GM18909 (cell line): ENCODE measurements around the gene SULT1A2.
"Not testable (repeated sequence)": the region's sequence is repeated elsewhere in the genome, so short reads cannot be mapped to it uniquely, and the experiment has no call there.

ENCODE experiments used
- ATAC-seq: cut with Tn5 transposase; IDR thresholded peaks from one replicate; pipeline ENCODE4 v1.9.1; 2021; ENCODE audit warnings: mild to moderate bottlenecking; ENCODE audit not compliant: unreplicated experiment, poor library complexity

SULT1A2 gene

GRCh38 chr16:28562199-28562598, 34.7 kb downstream of the SULT1A2 start:
- ATAC-seq, result no peak

DNA sequence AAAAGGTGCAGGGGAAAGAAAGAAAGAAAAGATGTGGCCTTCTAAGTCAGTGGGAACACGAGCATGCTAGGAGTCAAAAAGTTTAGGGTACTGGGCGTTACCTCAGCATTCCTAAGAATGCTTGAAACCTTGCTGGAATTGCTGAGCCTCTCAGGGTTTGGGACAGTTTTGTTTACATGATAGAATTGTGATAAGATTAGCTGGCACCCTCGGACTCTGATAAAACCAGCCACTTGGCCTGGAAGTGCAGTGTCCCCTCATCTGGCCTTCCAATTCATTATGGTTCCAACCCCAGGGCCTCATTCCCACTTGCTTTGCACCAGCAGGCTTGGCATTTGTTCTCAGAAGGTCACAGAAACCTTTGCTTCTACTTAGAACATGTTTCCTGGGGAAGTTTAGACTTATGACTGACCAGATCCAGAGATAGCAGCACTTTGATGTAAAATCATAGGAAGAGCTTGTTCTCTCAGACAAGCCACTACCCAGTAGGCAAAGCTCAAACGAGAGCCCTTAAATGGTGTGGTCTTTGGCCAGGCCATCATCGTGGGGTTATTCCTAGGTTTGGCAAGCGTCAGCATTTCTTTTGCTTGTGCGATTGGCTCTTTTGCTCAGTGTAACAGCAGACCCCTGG, 35.2 kb downstream of the SULT1A2 start:
- no peak for ATAC-seq

- ATAC-seq, result no peak
Observed at GRCh38 chr16:28558456-28558855, 38.4 kb downstream of the SULT1A2 start.

DNA sequence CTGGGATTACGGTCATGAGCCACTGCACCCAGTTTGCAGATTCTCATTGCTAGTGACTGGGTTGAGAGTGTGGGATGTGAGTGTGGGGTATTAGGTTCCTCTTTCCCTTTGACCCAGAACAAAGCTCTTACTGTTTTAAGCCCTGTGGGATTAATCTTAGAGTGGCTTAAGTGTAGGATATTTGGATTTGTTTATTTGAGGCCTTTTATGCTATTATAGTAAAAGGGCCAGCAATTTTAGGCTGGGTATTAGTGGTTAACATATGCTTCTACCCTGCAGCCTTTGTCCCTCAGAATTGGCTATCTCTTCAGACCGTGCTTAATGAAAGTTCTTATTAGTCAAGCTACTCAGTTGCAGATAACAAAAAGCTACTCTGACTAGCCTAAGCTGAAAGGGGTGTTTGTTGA, 39.9 kb downstream of the SULT1A2 start:
- ATAC-seq, result no peak

DNA sequence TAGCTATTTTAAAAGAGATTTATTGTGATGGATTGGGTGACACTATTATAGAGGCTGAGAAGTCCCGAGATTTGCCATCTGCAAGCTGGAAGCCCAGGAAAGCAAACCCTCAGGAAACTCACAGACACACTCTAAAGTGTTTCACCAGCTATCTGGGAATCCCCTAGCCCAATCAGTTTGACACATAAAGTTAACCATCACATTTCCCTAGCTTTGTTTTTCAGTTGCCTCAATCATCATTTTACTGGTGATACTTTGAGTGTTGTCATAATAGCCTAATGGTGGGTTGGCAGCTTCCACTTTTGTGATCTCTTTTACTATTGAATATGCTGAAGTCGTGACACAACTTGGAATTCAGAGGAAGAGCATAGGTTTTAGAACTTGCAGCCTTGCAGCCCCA, 41.3 kb downstream of the SULT1A2 start:
- no peak for ATAC-seq

DNA sequence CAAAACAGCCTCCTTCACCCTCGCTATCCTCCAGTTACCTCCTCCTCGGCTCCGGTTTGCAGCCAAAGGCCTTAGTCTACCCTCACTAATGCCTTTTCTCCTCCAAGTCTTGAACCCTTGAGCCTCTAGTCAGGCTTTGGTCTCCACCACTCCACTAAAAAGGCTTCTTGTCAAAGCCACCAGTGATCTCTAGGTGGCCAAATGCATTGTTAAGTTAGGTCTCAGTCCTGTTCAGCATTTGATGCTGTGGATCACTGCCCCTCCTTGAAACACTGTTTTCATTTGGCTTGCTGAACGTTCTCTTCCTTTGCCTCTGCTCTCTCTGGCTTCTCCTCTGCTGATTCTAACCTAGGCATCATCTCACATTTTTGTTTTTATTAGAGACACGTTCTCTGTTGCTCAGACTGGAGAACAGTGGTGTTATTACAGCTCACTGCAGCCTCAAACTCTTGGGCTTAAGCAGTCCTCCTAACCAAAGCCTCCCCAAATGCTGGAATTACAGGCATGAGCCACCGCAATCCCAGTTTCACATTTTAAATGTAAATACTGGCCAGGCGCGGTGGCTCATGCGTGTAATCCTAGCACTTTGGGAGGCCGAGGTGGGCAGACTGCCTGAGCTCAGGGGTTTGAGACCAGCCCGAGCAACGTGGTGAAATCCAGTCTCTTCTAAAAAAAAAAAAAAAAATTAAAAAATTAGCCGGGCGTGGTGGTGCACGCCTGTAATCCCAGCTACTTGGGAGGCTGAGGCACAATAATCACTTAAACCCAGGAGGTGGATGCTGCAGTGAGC, 42.0 kb downstream of the SULT1A2 start:
- no peak for ATAC-seq

GRCh38 chr16:28553776-28554633, 42.8 kb downstream of the SULT1A2 start, which contains the start of gene SGF29:
Gene SGF29 (plus strand): TSS chr16:28553920. CDS start chr16:28581070, 27,150 bp downstream.
- peak; percentile 84 for ATAC-seq

GRCh38 chr16:28549301-28549899, 47.5 kb downstream of the SULT1A2 start:
- no peak for ATAC-seq

GRCh38 chr16:28548306-28548802, 48.5 kb downstream of the SULT1A2 start:
- no peak for ATAC-seq

GRCh38 chr16:28546626-28547025, 50.2 kb downstream of the SULT1A2 start:
- no peak for ATAC-seq

GRCh38 chr16:28545964-28546363, 50.9 kb downstream of the SULT1A2 start:
- ATAC-seq, result not testable (repeated sequence)

- ATAC-seq, result no peak
Observed at GRCh38 chr16:28544998-28545397, 51.9 kb downstream of the SULT1A2 start.

DNA sequence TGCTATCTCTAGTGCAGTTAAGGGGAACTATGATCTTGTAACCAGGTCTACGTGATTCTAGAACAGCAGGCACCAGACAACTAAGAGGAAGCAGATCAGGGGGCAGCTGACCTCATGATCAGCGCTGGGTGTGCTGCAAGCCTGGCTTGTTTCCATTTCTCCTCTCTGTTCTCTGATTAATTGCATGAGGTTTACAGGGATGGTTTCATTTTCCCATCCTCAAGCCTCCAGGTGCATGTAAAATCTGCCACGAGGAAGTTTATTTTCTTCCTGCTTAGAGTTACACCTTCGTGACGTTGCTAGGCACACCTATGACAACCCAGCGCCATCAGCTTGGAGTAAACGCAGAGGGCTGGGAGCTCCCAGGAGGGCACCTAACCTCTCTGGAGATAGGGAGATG, 53.8 kb downstream of the SULT1A2 start:
- ATAC-seq, result no peak

DNA sequence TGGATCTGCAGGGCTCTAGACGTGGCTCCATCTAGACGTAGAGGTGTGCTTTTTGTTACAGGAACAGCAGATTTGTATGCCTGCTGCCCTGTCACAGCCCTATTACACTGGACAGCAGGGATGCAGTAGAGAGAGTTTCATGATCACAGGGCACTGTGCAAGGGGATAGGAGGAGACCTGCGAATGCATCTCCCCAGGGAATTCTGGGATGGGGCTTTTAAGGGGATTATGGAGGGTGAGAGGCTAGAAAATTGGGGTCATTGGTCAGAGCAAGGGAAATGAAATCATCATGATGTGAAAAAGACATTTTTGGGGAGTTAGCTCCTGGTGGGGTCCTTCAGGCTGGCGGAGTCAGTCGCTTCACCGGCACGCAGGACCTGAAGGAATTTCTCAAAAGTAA, 54.2 kb downstream of the SULT1A2 start:
- no peak for ATAC-seq
